ENCODE measurements around the gene TENM4. TPM values are rescaled to one million over a fixed set of nuclear protein-coding genes. Genes with fewer than 3 reads are reported as not detected.

Gene TENM4
- polyA plus RNA-seq (ENCODE audit: insufficient read length in 3 of 3), result 10 to 100 TPM; 21.1 to 26.5 (median 26.0) TPM
- long read RNA-seq, donor 1, partial matches to known transcripts, result 0 of 1 reads
- long read RNA-seq, donor 1, other reads (novel, unspliced or antisense), result 0 of 1 reads
- long read RNA-seq, donor 2, partial matches to known transcripts, result 0 of 1 reads
- long read RNA-seq, donor 2, other reads (novel, unspliced or antisense), result 0 of 1 reads
- long read RNA-seq, donor 3, result 0 reads
- long read RNA-seq, donor 4, result 0 reads
- long read RNA-seq, donor 5, result 0 reads
- long read RNA-seq, donor 6, result 0 reads
- long read RNA-seq, donor 7, partial matches to known transcripts, result 6 of 6 reads
- long read RNA-seq, donor 7, other reads (novel, unspliced or antisense), result 0 of 6 reads
- long read RNA-seq, donor 8, result 0 reads
- long read RNA-seq, donor 9, result 0 reads
- long read RNA-seq, donor 10, partial matches to known transcripts, result 6 of 6 reads
- long read RNA-seq, donor 10, other reads (novel, unspliced or antisense), result 0 of 6 reads
- long read RNA-seq, donor 11, partial matches to known transcripts, result 5 of 6 reads
- long read RNA-seq, donor 11, other reads (novel, unspliced or antisense), result 0 of 6 reads
- long read RNA-seq, donor 12, result 0 reads
- long read RNA-seq, donor 13, result 0 reads
- long read RNA-seq, donor 14, result 0 reads
- long read RNA-seq, donor 15, partial matches to known transcripts, result 0 of 2 reads
- long read RNA-seq, donor 15, other reads (novel, unspliced or antisense), result 0 of 2 reads
- long read RNA-seq, donor 16, partial matches to known transcripts, result 6 of 7 reads
- long read RNA-seq, donor 16, other reads (novel, unspliced or antisense), result 0 of 7 reads

- peak; percentile 89 for DNase-seq
Observed at GRCh38 chr11:79440571-79441460, at the start of gene TENM4. Gene TENM4, minus strand, starts transcription at chr11:79441030. Its CDS starts 371,086 bp downstream, at chr11:79069944.

- DNase-seq, result no peak
Observed at GRCh38 chr11:79488286-79488685, 47.5 kb upstream of the TENM4 start.

GRCh38 chr11:79487412-79487811 is 46.6 kb upstream of the TENM4 start:
- DNase-seq, result no peak

- no peak for DNase-seq
Observed at GRCh38 chr11:79486242-79486984, 45.6 kb upstream of the TENM4 start.

GRCh38 chr11:79485694-79486093 is 44.9 kb upstream of the TENM4 start:
- DNase-seq, result no peak

GRCh38 chr11:79484872-79485271 is 44.0 kb upstream of the TENM4 start:
- DNase-seq, result no peak

- no peak for DNase-seq
Observed at GRCh38 chr11:79482800-79483199, 42.0 kb upstream of the TENM4 start.

GRCh38 chr11:79481795-79482194 is 41.0 kb upstream of the TENM4 start:
- DNase-seq, result no peak

- no peak for DNase-seq
Observed at GRCh38 chr11:79480864-79481263, 40.0 kb upstream of the TENM4 start.

GRCh38 chr11:79472819-79473529 is 32.1 kb upstream of the TENM4 start:
- no peak for DNase-seq

GRCh38 chr11:79471071-79471844 is 30.4 kb upstream of the TENM4 start:
- DNase-seq, result no peak

GRCh38 chr11:79470161-79470560 is 29.3 kb upstream of the TENM4 start:
- no peak for DNase-seq

- DNase-seq, result peak; percentile 34
Observed at GRCh38 chr11:79467761-79468160, 26.9 kb upstream of the TENM4 start.

- no peak for DNase-seq
Observed at GRCh38 chr11:79466411-79466810, 25.6 kb upstream of the TENM4 start.

- DNase-seq, result no peak
Observed at GRCh38 chr11:79465160-79465559, 24.3 kb upstream of the TENM4 start.

GRCh38 chr11:79461666-79462645 is 21.1 kb upstream of the TENM4 start:
- no peak for DNase-seq

- DNase-seq, result no peak
Observed at GRCh38 chr11:79461144-79461543, 20.3 kb upstream of the TENM4 start.

- no peak for DNase-seq
Observed at GRCh38 chr11:79458709-79459108, 17.9 kb upstream of the TENM4 start.
